GM23338 (cell line): ENCODE measurements around the gene EYA4.

Experiments
- CTCF ChIP-seq, 2 experiments: fragments of 200-600 bp in 1 of 2; sonication (generic) in 1 of 2; conservative IDR thresholded peaks; 2 replicates each; pipeline versions ENCODE4 v1.5.1 to v1.6.1; 2016 to 2017; ENCODE audit warnings: antibody characterized with exemption in 2 of 2, low read depth in 2 of 2, mild to moderate bottlenecking in 2 of 2, moderate library complexity in 1 of 2
- EZH2 ChIP-seq: fragments of 200-600 bp; sonication (generic); IDR thresholded peaks from one replicate; pipeline ENCODE4 v1.8.0; 2017; ENCODE audit warnings: antibody characterized with exemption, mild to moderate bottlenecking, low read depth; ENCODE audit not compliant: unreplicated experiment

GRCh38 chr6:133341607-133342158 is 100.5 kb downstream of the EYA4 start:
- no peak for TF ChIP-seq CTCF (conservative IDR thresholded peaks at IDR 0.05; ENCODE audit: low read depth in 2 of 2)
- TF ChIP-seq EZH2 = no peak
